Right renal cortex interstitium (tissue), 3 donors: ENCODE data around the gene TMEM98. TPM values are rescaled to one million over a fixed set of nuclear protein-coding genes. Genes with fewer than 3 reads are reported as not detected.
"Not testable (repeated sequence)": the region's sequence is repeated elsewhere in the genome, so short reads cannot be mapped to it uniquely, and the experiment has no call there.

Experiments
- DNase-seq, 3 donors: peaks; one replicate each; pipeline ENCODE4 v3.0.0-alpha.2; 2013; ENCODE audit warnings: low read depth in 3 of 3, low spot score in 2 of 3
- polyA plus RNA-seq, 3 donors: library from polyadenylated mRNA; unstranded; fragments of 120-200 nt; gene quantifications; one replicate each; pipeline ENCODE4 v1.2.1, GENCODE V29; 2013; ENCODE audit not compliant: insufficient read length in 3 of 3

The TMEM98 gene
- polyA plus RNA-seq, 3 donors: 214 to 239 (median 228) TPM

DNA sequence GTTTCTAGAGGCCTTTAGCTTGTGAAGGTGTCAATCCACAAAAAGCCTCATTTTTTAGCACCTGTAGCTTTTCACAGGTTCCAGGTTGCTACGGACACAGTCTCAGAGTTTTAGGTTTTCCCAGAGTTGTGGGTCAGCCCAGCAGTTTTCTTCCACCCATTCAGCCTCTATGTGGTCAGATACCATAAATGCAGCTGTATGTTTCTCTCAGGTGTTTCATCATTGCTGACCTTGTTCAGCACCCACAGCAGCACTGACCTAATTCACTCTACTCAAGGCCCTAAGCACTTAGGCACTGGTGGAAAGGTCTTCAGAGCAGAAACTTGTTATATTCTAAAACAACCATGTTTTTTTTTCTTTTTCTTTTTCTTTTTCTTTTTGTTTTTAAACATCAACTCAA is 48.7 kb downstream of the TMEM98 start:
- DNase-seq: no peak

DNA sequence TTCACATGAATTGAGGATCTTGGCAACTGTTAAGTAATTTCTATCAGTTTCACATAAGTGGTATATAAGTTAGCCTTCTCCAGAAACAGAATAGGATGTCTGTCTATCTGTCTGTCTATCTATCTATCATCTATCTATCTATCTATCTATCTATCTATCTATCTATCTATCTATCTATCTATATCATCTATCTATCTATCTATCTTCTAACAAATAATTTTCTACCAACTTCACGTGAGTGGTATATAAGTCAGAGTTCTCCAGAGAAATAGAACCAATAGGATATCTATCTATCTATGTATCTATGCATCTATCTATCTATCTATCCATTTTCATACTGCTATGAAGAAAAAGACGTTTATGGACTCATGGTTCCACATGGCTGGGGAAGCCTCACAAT is 52.3 kb downstream of the TMEM98 start:
- DNase-seq: no peak

GRCh38 chr17:32981611-32982010 is 53.7 kb downstream of the TMEM98 start:
- DNase-seq: not testable (repeated sequence)

DNA sequence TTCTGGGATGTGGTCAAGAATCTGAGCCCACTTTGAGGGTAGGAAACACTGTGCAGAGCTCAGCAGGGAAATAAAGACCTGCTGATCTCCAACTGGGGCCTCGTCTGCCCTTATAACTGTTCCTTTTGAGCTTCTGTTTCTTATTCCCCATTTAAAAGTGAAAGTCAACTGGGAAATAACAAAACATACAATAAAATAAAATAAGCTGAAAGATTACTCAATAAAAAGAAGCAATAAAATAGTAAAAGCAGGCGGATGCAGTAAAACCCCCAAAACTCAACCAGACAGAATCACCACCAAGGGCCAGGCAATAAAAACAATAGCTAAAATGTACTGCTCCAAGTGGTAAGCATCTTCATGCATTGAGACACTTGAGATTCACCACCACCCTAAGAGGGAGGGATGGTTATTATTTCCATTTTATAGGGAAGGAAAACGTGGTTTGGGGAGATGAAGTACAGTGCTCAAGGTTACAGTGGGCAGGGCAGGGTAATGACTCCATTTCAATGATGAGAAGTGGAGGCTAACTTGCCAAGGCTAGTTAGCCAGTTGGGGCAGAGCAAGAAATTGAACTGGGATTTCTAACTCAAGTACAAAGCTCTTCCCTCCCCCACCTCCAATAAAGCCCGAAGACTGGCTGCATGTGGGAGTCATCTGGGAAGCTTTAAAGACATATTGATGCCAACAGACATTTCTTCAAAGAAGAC is 57.2 kb downstream of the TMEM98 start:
- DNase-seq: no peak

DNA sequence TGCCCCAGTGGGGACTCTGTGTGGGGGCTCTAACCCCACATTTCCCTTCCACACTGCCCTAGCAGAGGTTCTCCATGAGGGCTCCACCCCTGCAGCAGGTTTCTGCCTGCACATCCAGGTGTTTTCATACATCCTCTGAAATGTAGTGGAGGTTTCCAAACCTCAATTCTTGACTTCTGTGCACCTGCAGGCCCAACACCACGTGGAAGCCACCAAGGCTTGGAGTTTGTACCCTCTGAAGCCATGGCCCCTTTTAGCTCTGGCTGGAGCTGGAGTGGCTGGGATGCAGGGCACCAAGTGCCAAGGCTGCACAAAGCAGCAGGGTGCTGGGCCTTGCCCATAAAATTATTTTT is 59.5 kb downstream of the TMEM98 start:
- not testable (repeated sequence) for DNase-seq

- not testable (repeated sequence) for DNase-seq
Measured at GRCh38 chr17:32987868-32988267, 59.9 kb downstream of the TMEM98 start.

- DNase-seq: no peak
Measured at GRCh38 chr17:32988481-32989101, 60.6 kb downstream of the TMEM98 start.

DNA sequence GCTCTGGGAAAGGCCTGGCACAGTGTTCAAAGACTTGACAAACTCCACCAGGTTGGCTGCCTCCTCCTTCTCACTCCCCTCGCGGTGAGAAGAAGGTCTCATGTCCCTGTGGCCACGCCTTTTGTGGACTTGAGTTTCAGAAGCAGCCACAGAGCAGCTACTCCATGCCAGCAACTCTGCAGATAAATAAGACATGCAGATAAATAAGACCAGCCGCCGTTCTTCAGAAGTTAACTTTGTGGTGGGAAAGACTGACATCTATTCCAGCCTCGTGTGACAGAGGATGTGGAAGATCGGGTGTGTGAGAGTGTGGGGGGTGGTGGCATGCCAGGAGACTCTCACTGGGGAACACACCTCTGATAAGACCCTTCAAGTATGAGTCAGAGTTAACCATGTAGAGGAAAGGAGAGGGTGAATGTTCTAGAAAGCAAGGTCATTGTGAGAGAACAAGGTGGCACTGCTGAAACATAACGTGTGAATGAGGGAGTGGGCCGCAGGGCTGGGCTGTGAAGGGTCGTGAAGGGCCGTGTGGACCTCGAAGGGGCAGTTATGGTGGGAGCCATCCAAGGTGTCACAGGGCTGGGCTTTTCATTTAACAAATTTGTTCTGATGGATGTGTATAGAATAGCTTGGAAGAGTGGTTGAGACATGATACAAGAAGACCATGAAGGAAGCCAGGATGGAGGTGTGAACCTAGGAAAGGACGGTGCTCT is 64.5 kb downstream of the TMEM98 start:
- DNase-seq: no peak

DNA sequence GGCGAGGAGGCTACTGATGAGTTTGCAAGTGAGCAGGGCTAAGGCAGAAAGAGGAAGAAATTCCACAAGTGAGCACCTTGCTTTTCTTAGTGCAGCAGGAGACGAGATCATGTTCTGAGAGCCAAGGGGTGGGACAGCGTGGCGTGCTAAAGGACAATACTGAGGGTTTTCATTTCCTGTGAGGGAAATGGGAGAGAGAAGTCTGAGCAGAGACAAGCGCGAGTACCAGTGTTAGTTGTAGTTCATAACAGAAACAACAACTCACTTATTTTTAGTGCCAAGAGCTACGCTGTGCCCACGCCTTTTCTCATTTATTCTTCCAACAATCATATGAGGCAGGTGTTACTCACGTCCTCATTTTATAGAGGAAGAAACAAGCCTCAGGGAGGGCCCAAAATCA is 66.0 kb downstream of the TMEM98 start:
- DNase-seq: no peak

Other genes starting within 250 kb of the TMEM98 start
- gene MYO1D, start 51.0 kb upstream of the TMEM98 start, polyA plus RNA-seq: 10 to 100 TPM; 30.5 to 33.4 (median 30.6) TPM
- not detected for gene SPACA3, start 63.7 kb downstream of the TMEM98 start, polyA plus RNA-seq